Measurements from ENCODE around the gene DGCR6L.
A peak's percentile ranks its signal among the peaks of the same experiment; 100 is the strongest.
"Not testable (repeated sequence)": the region's sequence is repeated elsewhere in the genome, so short reads cannot be mapped to it uniquely, and the experiment has no call there.

DGCR6L gene

DNA sequence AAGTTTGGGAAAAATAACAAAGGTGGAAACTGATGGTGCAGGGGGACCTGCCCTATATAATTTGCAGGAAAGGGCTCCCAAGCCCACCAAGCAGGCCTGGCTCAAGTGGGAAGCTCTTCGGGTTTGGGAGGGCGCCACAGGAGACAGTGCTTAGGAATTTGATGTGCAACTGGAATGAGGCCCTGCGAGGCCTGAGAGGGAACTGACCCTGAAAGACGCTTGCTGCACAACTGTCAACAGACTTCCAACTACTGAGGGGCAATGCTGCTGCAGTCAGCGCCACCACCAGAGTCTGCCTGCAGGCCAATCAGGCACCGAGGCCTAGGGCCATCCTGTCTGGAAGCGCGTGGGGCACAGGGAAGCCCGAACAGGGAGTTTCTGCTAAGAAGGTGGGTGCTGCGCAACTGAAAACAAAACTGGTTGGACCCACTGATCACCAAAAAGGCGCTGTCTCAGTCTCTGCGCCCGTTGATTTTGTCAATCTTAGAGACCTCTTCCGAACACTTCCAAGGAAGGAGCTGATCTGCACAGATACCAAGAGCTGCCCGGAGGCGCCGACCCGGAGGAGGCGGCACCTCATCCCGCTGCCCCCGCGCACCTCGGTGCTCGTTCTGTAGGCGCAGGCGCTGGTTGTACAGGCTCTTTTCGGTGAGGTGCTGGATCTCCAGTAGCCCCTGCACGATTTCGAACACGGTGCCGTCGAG is 667 bp downstream of the DGCR6L start:
- H3K4me3 ChIP-seq (replicated peaks; ENCODE audit: low read depth, low read length), result peak overlapping the region; percentile 68
- TF ChIP-seq, protein P1, sequence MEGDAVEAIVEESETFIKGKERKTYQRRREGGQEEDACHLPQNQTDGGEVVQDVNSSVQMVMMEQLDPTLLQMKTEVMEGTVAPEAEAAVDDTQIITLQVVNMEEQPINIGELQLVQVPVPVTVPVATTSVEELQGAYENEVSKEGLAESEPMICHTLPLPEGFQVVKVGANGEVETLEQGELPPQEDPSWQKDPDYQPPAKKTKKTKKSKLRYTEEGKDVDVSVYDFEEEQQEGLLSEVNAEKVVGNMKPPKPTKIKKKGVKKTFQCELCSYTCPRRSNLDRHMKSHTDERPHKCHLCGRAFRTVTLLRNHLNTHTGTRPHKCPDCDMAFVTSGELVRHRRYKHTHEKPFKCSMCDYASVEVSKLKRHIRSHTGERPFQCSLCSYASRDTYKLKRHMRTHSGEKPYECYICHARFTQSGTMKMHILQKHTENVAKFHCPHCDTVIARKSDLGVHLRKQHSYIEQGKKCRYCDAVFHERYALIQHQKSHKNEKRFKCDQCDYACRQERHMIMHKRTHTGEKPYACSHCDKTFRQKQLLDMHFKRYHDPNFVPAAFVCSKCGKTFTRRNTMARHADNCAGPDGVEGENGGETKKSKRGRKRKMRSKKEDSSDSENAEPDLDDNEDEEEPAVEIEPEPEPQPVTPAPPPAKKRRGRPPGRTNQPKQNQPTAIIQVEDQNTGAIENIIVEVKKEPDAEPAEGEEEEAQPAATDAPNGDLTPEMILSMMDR (IDR thresholded peaks at IDR 0.05; ENCODE audit: low read depth, low read length, missing control alignments), result no peak
- DNase-seq (ENCODE audit: extremely low read depth, low read depth), result no peak

DNA sequence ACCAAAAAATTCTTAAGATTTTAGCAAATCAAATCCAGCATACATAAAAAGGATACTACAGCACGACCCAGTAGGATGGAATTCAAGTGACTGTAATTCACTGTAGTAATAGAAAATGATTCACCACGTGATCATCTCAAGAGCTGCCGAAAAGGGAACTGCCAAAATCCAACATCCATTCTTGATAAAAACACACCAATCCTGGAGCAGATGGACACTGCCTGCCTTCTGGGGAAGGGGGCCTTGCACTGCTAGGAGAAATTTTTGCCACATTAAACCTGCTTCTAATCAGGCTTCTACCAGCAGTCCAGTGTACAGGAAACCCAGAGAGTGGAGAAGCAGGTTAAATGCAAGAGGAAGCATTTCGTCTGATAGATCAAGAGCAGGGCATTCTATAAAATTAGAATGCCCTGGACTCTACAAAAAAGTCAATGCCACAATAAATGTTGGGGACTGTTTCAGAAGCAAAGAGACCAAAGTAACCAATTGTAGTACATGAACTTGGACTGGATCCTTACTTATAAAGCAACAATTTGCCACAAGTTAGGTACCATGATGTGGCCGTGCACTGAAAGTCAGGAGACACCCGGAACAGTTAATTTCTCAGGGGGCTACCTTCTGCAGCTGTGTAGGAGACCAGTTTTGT is 1.7 kb downstream of the DGCR6L start:
- not testable (repeated sequence) for H3K4me3 ChIP-seq (replicated peaks; ENCODE audit: low read depth, low read length); DNase-seq (ENCODE audit: extremely low read depth, low read depth)

DNA sequence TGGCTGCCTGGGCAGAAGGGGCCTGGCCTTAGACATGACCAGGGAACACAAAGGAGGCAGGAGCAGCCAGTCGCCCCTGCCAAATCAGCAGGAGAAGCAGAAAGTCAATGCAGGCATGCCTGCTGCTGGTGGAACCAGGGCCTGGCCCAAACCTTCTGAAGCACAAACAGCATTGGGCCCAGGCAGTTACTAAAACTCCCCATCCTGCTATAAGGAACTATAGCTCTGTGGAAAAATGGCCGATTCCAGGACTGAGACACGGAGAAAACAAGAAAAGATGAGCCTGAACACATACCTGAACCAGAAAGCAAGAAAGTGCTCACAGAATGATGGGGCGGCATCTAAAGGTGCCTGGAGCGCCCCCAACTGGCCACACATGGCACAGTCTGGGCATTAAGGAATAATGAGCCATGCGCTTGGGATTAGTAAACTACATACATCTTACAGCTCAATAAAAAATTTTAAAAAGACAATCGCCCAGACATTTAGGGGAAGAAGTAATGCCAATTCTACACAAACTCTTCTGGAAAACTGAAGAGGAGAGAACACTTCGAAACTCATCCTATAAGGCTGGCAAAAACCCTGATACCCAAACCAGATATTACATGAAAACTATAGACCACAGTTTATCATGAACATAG is 2.3 kb downstream of the DGCR6L start:
- H3K4me3 ChIP-seq (replicated peaks; ENCODE audit: low read depth, low read length); DNase-seq (ENCODE audit: extremely low read depth, low read depth): not testable (repeated sequence)
- TF ChIP-seq, protein P1 (IDR thresholded peaks at IDR 0.05; ENCODE audit: low read depth, low read length, missing control alignments), result peak; percentile 61

DNA sequence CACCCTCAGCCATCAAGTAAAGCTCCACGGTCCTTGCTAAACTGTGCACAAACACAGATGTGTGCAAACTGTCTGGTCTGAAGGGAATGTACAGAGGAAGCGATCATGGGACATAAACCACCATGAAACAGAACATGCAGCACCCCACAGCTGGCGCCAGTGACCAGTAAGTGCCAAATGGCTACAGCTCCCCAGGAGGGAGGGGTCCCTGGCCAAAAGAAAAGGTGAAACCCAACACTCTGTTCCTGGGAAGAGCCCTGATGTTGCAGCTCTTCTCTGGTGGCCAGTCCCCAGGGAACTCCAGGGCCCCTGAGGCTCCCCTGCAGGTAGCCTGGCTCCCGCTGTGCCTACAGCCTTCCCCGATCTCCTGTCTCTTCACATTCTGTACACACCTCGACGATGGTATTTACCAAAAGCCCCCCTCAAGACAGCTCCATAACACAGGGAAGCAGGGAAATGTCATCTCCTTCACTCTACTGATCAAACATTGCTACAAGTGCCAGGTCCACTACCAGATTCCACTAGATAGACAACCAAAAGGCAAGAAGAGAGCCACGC is 2.9 kb downstream of the DGCR6L start:
- H3K4me3 ChIP-seq (replicated peaks; ENCODE audit: low read depth, low read length), result no peak overlapping the region
- TF ChIP-seq, protein P1 (IDR thresholded peaks at IDR 0.05; ENCODE audit: low read depth, low read length, missing control alignments), result no peak
- no peak for DNase-seq (ENCODE audit: extremely low read depth, low read depth)

DNA sequence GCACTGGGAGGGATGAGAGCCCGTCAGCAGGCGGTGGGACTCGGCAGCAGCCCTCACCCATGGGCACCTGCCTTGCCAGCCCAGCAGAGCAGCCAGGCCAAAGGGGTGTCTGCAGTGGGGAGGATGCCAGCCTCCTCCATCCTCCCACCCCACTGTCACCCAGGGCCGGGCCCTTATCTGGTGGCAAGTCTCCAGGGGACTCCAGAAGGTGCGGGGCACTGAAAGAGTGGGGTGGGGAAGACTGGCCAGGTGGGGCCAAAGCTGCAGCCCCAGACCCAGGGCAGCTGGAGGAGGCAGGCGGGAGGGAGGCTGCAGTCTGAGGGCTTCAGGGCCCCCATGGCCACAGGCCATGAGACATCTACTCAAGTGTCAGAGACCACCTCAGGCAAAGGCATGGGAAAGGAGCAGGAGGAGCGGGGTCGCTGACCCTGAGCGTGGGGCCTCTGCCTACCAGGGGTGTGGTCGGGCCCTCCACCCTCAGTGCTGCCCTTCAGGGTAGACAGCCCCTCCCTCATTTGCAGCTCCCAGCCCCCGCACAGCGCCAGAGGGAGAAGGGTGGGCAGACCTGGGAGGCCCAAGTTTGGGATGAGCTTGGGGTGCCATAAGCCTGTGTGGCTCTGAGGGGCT is 3.5 kb downstream of the DGCR6L start:
- no peak overlapping the region for H3K4me3 ChIP-seq (replicated peaks; ENCODE audit: low read depth, low read length)
- DNase-seq (ENCODE audit: extremely low read depth, low read depth), result no peak
- TF ChIP-seq, protein P1 (IDR thresholded peaks at IDR 0.05; ENCODE audit: low read depth, low read length, missing control alignments), result no peak

DNA sequence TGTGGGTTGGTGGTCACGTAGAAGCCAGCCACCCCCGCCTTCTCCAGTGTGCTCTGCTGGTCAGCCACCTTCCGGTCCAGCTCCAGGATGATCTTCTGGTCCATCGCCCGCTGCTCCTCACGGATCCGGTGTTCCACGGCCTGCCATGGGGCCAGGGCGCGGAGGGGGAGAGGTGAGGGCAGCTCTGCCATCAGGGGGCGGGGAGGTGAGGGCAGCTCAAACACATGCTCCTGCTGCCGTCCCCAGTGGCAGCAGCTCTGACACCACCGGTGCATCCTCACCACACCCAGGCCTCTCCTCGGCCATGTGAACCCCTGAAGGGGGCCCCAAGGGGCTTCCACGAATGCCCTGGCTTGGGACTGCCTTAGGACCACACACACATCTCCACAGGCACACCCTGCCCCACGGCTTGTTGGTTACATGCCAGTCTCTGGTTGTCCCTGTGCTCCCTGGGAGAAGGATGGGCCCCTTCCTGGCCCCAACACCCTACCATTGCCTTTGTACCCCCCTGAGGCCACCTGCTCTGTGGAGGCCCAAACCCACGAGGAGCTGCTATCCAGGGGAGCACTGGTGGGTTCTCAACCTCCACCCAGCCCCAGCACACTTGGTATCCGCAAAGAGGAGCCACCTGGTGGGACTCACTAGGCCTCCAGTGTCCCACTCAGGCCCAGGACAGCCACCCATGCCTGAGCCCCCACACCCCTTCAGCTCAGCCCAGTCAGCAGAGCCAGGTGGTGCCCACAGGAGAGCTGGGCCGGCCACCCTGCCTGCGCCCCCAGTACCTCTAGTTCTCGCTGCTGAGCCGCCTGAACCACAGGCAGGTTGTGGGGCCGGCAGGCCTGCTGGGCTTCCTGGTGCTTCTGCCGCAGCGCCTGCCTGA is 4.3 kb downstream of the DGCR6L start:
- H3K4me3 ChIP-seq (replicated peaks; ENCODE audit: low read depth, low read length), result no peak overlapping the region
- no peak for DNase-seq (ENCODE audit: extremely low read depth, low read depth)
- TF ChIP-seq, protein P1 (IDR thresholded peaks at IDR 0.05; ENCODE audit: low read depth, low read length, missing control alignments), result no peak

DNA sequence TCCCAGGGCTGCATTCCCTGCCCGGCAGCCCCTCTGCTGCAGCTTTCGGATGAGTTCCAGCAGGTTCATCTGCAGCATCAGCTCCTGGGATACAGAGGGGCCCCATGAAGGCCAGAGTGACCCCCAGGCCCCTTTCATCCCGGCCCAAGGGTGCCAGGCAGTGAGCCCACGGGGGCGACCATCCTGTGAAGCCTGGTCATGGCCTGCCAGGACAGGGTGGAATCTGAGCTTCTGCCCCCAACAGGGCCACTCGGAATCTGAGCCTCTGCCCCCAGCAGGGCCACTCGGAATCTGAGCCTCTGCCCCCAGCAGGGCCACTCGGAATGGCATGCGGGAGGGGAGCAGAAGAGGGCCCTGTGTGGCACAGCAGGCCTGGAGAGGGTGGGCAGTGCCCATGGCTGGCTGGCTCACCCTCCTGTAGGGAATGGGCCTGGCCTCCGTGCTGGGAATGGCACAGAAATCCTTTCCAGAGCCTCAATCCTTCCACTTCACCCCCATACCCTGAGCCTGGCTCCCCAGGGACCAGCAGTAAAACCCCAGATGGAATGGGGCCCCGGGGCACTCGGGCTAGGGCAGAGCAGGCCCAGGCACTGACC is 5.0 kb downstream of the DGCR6L start:
- H3K4me3 ChIP-seq (replicated peaks; ENCODE audit: low read depth, low read length); DNase-seq (ENCODE audit: extremely low read depth, low read depth): not testable (repeated sequence)

DNA sequence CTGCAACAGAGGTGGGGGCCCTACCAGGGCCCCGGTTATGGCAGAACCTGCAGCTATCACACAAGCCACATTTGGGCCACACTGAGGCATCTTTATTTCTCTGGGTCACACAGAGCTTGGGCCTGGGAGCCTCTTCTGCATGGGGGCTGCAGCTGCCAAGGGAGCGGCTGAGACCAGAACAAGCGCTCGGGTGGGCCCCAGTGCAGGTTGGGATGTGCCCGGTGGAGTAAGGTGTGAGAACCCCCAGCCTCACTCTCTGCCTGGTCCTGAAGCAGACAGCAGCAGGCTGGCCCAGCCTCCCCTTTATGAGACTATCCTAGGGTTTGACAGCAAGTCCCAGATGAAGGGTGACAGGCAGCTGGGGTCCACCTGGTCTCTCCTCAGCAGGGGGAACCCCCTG is 5.7 kb downstream of the DGCR6L start:
- DNase-seq (ENCODE audit: extremely low read depth, low read depth); H3K4me3 ChIP-seq (replicated peaks; ENCODE audit: low read depth, low read length): not testable (repeated sequence)

DNA sequence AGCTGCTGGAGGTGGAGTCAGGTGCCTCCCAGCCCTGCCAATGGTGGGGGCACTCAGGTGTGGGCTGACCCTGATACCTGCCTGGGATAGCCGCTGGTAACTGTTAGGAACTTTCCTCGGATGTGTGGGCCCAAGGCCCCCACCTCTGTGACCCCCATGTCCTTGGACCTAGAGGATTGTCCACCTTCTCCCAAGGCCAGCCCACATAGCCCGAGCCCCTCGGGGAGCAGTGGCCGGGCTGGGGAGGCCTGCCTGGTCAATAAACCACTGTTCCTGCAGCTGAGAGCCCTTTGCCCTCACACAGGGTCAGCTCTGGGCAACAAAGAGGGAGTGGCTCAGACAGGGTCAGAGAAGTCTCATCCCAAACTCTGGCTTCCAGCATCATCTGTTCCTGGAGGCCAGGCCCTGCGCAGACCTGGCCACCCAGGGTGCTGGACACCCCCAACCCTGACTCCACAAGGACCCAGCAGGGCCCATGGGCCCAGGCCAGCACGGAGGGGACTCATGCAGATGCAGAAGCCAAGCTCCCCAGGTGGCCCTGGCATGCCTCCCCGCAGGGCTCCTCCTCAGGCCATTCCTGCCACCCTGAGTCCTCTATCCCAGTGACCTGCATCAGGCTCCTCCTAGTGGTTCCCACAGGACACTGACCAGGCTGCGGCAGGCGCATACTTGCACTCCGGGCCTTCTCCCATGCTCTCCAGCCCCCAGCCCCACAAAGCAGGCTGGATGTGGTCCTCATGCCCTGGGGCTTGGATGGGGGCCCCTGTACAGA is 6.4 kb downstream of the DGCR6L start:
- not testable (repeated sequence) for DNase-seq (ENCODE audit: extremely low read depth, low read depth); H3K4me3 ChIP-seq (replicated peaks; ENCODE audit: low read depth, low read length)
